ENCODE data around the gene ANTXR1. TPM values are rescaled to one million over a fixed set of nuclear protein-coding genes. Genes with fewer than 3 reads are reported as not detected.

ANTXR1 gene
- total RNA-seq, 1 donor from 2014 or later, result not detected

GRCh38 chr2:69145204-69145603, 132.2 kb downstream of the ANTXR1 start:
- H3K4me1 Mint-ChIP-seq (ENCODE audit: low read depth), result no peaks in the 10 kb centered on the region
- H3K9me3 Mint-ChIP-seq, result no peaks in the 10 kb centered on the region
- peaks cover 19% of the 10 kb centered on the region for H3K27me3 Mint-ChIP-seq (ENCODE audit: insufficient read depth)
- no peak overlapping the region for H3K27ac Mint-ChIP-seq
- H3K4me3 Mint-ChIP-seq, result no peak overlapping the region
- no peak for DNase-seq (ENCODE audit: low spot score)
- H3K36me3 Mint-ChIP-seq (ENCODE audit: low read depth), result no peaks in the 10 kb centered on the region
- intact Hi-C loops (cut with micrococcal nuclease), result no loop called here

GRCh38 chr2:69147841-69148533, 135.0 kb downstream of the ANTXR1 start:
- H3K4me3 Mint-ChIP-seq, result no peak overlapping the region
- H3K4me1 Mint-ChIP-seq (ENCODE audit: low read depth), result no peaks in the 10 kb centered on the region
- H3K27me3 Mint-ChIP-seq (ENCODE audit: insufficient read depth), result peaks cover 13% of the 10 kb centered on the region
- H3K27ac Mint-ChIP-seq, result no peak overlapping the region
- H3K9me3 Mint-ChIP-seq, result no peaks in the 10 kb centered on the region
- intact Hi-C loops (cut with micrococcal nuclease), result no loop called here
- DNase-seq (ENCODE audit: low spot score), result no peak
- no peaks in the 10 kb centered on the region for H3K36me3 Mint-ChIP-seq (ENCODE audit: low read depth)

GRCh38 chr2:69149631-69150215, 136.7 kb downstream of the ANTXR1 start:
- Mint-ChIP-seq H3K4me3 (no peak overlapping the region), H3K27ac (no peak overlapping the region), H3K4me1 (ENCODE audit: low read depth) (no peaks in the 10 kb centered on the region), H3K36me3 (ENCODE audit: low read depth) (no peaks in the 10 kb centered on the region), H3K27me3 (ENCODE audit: insufficient read depth) (peaks cover 12% of the 10 kb centered on the region), H3K9me3 (no peaks in the 10 kb centered on the region)
- no peak for DNase-seq (ENCODE audit: low spot score)
- intact Hi-C loops (cut with micrococcal nuclease), result no loop called here

- no peak overlapping the region for H3K4me3 Mint-ChIP-seq
- H3K27me3 Mint-ChIP-seq (ENCODE audit: insufficient read depth), result peaks cover 8% of the 10 kb centered on the region
- no peaks in the 10 kb centered on the region for H3K9me3 Mint-ChIP-seq
- H3K4me1 Mint-ChIP-seq (ENCODE audit: low read depth), result no peaks in the 10 kb centered on the region
- DNase-seq (ENCODE audit: low spot score), result no peak
- no peak overlapping the region for H3K27ac Mint-ChIP-seq
- intact Hi-C loops (cut with micrococcal nuclease), result no loop called here
- no peaks in the 10 kb centered on the region for H3K36me3 Mint-ChIP-seq (ENCODE audit: low read depth)
Measured at GRCh38 chr2:69151931-69152330, 139.0 kb downstream of the ANTXR1 start.

GRCh38 chr2:69152847-69153583, 140.0 kb downstream of the ANTXR1 start:
- no peak for DNase-seq (ENCODE audit: low spot score)
- H3K9me3 Mint-ChIP-seq, result no peaks in the 10 kb centered on the region
- H3K27ac Mint-ChIP-seq, result no peak overlapping the region
- H3K36me3 Mint-ChIP-seq (ENCODE audit: low read depth), result no peaks in the 10 kb centered on the region
- intact Hi-C loops (cut with micrococcal nuclease), result no loop called here
- H3K27me3 Mint-ChIP-seq (ENCODE audit: insufficient read depth), result peaks cover 8% of the 10 kb centered on the region
- no peaks in the 10 kb centered on the region for H3K4me1 Mint-ChIP-seq (ENCODE audit: low read depth)
- H3K4me3 Mint-ChIP-seq, result no peak overlapping the region

- intact Hi-C loops (cut with micrococcal nuclease), result no loop called here
Measured at GRCh38 chr2:69154106-69154505, 141.1 kb downstream of the ANTXR1 start.

GRCh38 chr2:69156624-69157023, 143.6 kb downstream of the ANTXR1 start:
- no peak for DNase-seq (ENCODE audit: low spot score)
- Mint-ChIP-seq H3K9me3 (no peaks in the 10 kb centered on the region), H3K4me3 (no peak overlapping the region), H3K27ac (no peak overlapping the region), H3K36me3 (ENCODE audit: low read depth) (no peaks in the 10 kb centered on the region), H3K4me1 (ENCODE audit: low read depth) (no peaks in the 10 kb centered on the region), H3K27me3 (ENCODE audit: insufficient read depth) (peaks cover 6% of the 10 kb centered on the region)
- intact Hi-C loops (cut with micrococcal nuclease), result no loop called here

More at GRCh38 chr2:69154106-69154505, 141.1 kb downstream of the ANTXR1 start:
- no peak for DNase-seq (ENCODE audit: low spot score)
- Mint-ChIP-seq H3K4me1 (ENCODE audit: low read depth) (no peaks in the 10 kb centered on the region), H3K9me3 (no peaks in the 10 kb centered on the region), H3K36me3 (ENCODE audit: low read depth) (no peaks in the 10 kb centered on the region), H3K4me3 (no peak overlapping the region), H3K27me3 (ENCODE audit: insufficient read depth) (peaks cover 8% of the 10 kb centered on the region), H3K27ac (no peak overlapping the region)

GRCh38 chr2:69157441-69157840, 144.5 kb downstream of the ANTXR1 start:
- no peak overlapping the region for H3K4me3 Mint-ChIP-seq
- intact Hi-C loops (cut with micrococcal nuclease), result no loop called here
- no peak overlapping the region for H3K27ac Mint-ChIP-seq
- H3K27me3 Mint-ChIP-seq (ENCODE audit: insufficient read depth), result peaks cover 6% of the 10 kb centered on the region
- no peaks in the 10 kb centered on the region for H3K9me3 Mint-ChIP-seq
- no peaks in the 10 kb centered on the region for H3K4me1 Mint-ChIP-seq (ENCODE audit: low read depth)
- DNase-seq (ENCODE audit: low spot score), result no peak
- H3K36me3 Mint-ChIP-seq (ENCODE audit: low read depth), result no peaks in the 10 kb centered on the region

- H3K4me1 Mint-ChIP-seq (ENCODE audit: low read depth), result no peaks in the 10 kb centered on the region
- no peak overlapping the region for H3K4me3 Mint-ChIP-seq
- H3K9me3 Mint-ChIP-seq, result no peaks in the 10 kb centered on the region
- intact Hi-C loops (cut with micrococcal nuclease), result no loop called here
- no peak overlapping the region for H3K27ac Mint-ChIP-seq
- H3K36me3 Mint-ChIP-seq (ENCODE audit: low read depth), result no peaks in the 10 kb centered on the region
- H3K27me3 Mint-ChIP-seq (ENCODE audit: insufficient read depth), result peaks cover 6% of the 10 kb centered on the region
- DNase-seq (ENCODE audit: low spot score), result no peak
Measured at GRCh38 chr2:69159986-69160385, 147.0 kb downstream of the ANTXR1 start.

GRCh38 chr2:69162057-69162456, 149.1 kb downstream of the ANTXR1 start:
- Mint-ChIP-seq H3K4me1 (ENCODE audit: low read depth) (no peaks in the 10 kb centered on the region), H3K27me3 (ENCODE audit: insufficient read depth) (peaks cover 9% of the 10 kb centered on the region), H3K27ac (no peak overlapping the region), H3K36me3 (ENCODE audit: low read depth) (no peaks in the 10 kb centered on the region), H3K9me3 (no peaks in the 10 kb centered on the region), H3K4me3 (no peak overlapping the region)
- intact Hi-C loops (cut with micrococcal nuclease), result no loop called here
- DNase-seq (ENCODE audit: low spot score), result no peak

- H3K36me3 Mint-ChIP-seq (ENCODE audit: low read depth), result no peaks in the 10 kb centered on the region
- no peak overlapping the region for H3K4me3 Mint-ChIP-seq
Measured at GRCh38 chr2:69163109-69163508, 150.1 kb downstream of the ANTXR1 start.

GRCh38 chr2:69163556-69163955, 150.6 kb downstream of the ANTXR1 start:
- DNase-seq (ENCODE audit: low spot score), result no peak
- no peaks in the 10 kb centered on the region for H3K4me1 Mint-ChIP-seq (ENCODE audit: low read depth)
- no peaks in the 10 kb centered on the region for H3K9me3 Mint-ChIP-seq
- no peaks in the 10 kb centered on the region for H3K36me3 Mint-ChIP-seq (ENCODE audit: low read depth)
- no peak overlapping the region for H3K27ac Mint-ChIP-seq
- H3K4me3 Mint-ChIP-seq, result no peak overlapping the region
- H3K27me3 Mint-ChIP-seq (ENCODE audit: insufficient read depth), result peaks cover 9% of the 10 kb centered on the region
- intact Hi-C loops (cut with micrococcal nuclease), result no loop called here

More at GRCh38 chr2:69163109-69163508, 150.1 kb downstream of the ANTXR1 start:
- Mint-ChIP-seq H3K27me3 (ENCODE audit: insufficient read depth) (peaks cover 9% of the 10 kb centered on the region), H3K9me3 (no peaks in the 10 kb centered on the region), H3K27ac (no peak overlapping the region), H3K4me1 (ENCODE audit: low read depth) (no peaks in the 10 kb centered on the region)
- intact Hi-C loops (cut with micrococcal nuclease), result no loop called here
- DNase-seq (ENCODE audit: low spot score), result no peak

GRCh38 chr2:69164061-69164778, 151.2 kb downstream of the ANTXR1 start:
- intact Hi-C loops (cut with micrococcal nuclease), result no loop called here
- H3K27ac Mint-ChIP-seq, result no peak overlapping the region
- H3K4me3 Mint-ChIP-seq, result no peak overlapping the region
- DNase-seq (ENCODE audit: low spot score), result no peak
- H3K27me3 Mint-ChIP-seq (ENCODE audit: insufficient read depth), result peaks cover 13% of the 10 kb centered on the region
- H3K36me3 Mint-ChIP-seq (ENCODE audit: low read depth), result no peaks in the 10 kb centered on the region
- H3K9me3 Mint-ChIP-seq, result no peaks in the 10 kb centered on the region
- no peaks in the 10 kb centered on the region for H3K4me1 Mint-ChIP-seq (ENCODE audit: low read depth)

Measured in activated T-helper 1 cell treated with anti-CD3 and anti-CD28 coated beads, Interleukin-12 subunit alpha, Interleukin-12 subunit beta, Interleukin-2, Interleukin-4 antibody, amounts not matched to agents 30 ng/mL and 10 ng/mL and 1 ng/mL, durations not matched to agents 14 hours and 24 hours and 36 hours (primary cell).